ENCODE results near the gene FHIP2A.

- TF ChIP-seq POLR2AphosphoS5 (IDR thresholded peaks at IDR 0.05) (no peak), EP300 (IDR thresholded peaks at IDR 0.05) (no peak), CTCF (IDR thresholded peaks at IDR 0.05) (no peak), POLR2A (IDR thresholded peaks at IDR 0.05) (no peak)
These were observed 36.5 kb downstream of the FHIP2A start for GRCh38 chr10:114857922-114858629.

Data from upper lobe of left lung (tissue), 4 donors.